Right forelimb (tissue), 1 donor: ENCODE results near the gene RAB11FIP5.

Source experiments
- DNase-seq: peaks from one replicate; pipeline ENCODE4 v3.0.0-alpha.2; 2018

Gene RAB11FIP5

DNA sequence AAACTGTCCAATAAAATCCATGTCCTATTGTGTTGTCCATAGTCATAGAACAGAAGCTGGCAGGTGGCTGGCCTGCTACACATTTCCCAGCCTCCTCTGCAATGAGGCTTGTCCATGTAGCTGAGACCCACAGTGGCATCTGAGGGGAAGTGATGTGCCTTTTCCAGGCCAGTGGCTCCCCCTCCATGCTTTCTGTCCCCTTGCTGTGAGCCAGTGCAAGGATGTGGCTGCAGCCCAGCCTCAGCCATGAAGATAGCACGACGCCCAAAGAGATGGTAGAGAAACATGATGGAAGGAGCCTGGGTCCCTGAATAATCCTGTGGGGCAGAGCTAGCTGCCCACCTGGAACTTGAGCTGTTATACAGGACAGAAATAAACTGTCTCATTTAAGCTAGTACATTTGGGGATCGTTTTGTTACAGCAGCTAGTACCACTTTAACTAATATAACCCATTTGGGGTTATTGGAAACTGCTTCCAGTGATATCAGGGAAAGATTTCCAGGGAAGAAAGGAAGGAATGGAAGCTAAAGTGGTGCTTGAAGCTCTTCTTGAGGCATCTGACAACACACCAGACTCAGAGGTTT is 81.6 kb downstream of the RAB11FIP5 start:
- no peak for DNase-seq

DNA sequence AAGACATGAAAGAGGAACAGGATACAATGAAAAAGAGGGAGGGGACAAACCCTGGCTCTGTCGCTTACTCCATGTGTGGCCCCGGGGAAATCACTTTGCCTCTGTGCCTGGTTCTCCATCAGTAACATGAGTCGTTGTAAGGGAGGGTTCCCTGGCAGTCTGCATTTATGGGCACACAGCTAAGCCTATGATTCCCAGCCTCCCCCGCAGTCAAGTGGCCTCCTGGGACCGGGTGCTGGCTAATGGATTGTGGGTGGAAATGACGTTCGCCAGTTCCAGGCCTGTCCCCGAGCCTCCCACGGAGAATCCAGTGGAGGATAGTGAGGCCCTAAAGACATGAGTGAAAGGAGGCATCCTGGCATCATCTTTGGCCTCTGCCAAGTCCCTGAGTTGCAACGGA is 83.9 kb downstream of the RAB11FIP5 start:
- no peak for DNase-seq

DNA sequence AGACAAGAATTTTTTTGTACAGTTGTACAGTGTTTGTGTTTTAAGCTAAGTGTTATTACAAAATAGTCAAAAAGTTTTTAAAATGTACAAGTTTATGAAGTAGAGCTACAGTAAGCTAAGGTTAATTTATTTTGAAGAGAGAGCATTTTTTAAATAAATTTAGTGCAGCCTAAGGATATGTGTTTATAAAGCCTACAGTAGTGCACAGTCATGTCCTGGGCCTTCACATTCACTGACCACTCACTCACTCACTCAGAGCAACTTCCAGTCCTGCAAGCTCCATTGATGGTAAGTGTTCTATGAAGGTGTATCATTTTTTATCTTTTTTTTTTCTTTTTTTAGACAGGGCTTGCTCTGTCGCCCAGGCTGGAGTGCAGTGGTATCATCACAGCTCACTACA is 85.4 kb downstream of the RAB11FIP5 start:
- DNase-seq = no peak

DNA sequence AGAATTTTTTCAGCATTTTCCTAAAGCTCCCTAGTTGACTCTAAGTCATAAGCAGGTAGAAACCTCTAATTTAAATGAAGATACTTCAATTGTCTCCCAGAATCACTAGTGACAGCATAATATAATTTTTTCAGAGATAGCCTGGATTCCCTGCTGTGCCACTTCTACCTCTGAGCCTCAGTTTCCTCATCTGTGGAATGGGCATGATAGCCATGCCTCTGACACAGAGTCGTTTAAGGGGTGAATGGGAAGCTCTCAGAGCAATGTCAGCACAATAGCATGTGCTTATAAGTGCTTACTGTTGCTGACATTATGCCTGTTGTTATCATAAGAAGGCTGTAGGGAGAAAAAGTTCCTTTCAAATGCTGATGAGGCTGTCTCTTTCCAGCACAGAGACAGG is 89.3 kb downstream of the RAB11FIP5 start:
- no peak for DNase-seq
